NOMO-1 treated with dmso at 0.1 percent for 144 hours (cell line): Measurements from ENCODE around the gene FRMD4B.
"Not testable (repeated sequence)": the region's sequence is repeated elsewhere in the genome, so short reads cannot be mapped to it uniquely, and the experiment has no call there.

Experiments used
- DNase-seq: peaks from one replicate; lab custom pipeline; 2025; ENCODE audit not compliant: unreplicated experiment; lab: John Stamatoyannopoulos, UW

The FRMD4B gene

DNA sequence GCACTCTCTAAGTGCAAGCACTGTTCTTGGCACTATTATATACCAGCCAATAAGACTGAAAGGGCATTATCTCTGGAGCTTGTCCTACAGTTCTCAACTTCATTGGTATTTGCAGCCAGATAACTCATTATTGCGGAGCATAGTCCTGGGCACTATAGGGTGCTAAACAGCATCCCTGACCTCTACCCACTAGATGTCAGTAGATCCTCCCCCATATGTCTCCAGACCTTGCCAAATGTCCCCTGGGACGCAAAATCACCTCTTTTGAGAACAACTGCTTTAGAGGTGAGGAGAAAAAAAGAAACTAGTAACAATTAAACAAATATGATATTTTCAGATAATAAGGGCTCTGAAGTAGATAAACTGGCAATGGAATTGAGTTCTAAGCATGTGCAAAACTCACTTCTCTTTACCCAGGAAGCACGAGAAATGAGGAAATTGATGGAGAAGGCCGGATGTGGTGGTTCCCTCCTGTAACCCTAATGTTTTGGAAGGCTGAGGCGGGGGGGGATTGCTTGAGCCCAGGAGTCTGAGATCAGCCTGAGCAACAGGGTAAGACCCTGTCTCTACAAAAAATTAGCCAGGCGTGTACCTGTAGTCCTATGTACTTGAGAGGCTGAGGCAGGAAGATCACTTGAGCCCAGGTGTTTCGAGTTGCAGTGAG lies 61.4 kb downstream of the FRMD4B start:
- DNase-seq = no peak

DNA sequence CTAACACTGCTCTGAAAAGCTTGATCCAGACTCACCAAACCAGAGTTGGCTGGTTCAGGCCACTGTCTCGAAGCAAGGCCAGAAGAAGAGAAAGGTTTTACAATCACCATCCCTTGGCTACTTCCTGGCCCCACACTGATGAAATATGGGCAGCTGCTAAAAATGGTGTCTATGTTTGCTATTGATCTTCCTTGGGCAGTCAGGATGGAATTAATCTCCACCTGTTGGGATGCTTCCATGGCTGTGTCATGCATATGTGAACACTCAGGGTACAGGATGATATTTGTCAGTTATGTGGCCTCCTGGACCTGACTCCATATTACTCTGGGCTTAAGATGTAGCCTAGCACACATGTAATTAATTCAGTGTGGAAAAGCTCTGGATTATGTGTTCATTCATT lies 61.9 kb downstream of the FRMD4B start:
- DNase-seq = no peak

DNA sequence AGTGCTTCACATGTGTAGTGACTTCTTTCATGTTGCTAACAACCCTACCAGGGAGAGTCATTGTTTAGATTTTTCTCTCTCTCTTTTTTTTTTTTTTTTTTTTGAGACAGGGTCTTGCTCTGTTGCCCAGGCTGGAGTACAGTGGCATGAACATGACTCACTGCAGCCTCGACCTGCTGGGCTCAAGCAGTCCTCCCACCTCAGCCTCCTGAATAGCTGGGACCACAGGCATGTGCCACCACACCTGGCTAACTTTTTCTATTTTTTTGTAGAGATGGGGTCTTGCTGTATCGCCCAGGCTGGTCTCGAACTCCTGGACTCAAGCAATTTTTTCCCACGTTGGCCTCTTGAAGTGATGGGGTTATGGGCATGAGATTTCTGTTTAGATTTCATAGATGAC lies 63.4 kb downstream of the FRMD4B start:
- not testable (repeated sequence) for DNase-seq

DNA sequence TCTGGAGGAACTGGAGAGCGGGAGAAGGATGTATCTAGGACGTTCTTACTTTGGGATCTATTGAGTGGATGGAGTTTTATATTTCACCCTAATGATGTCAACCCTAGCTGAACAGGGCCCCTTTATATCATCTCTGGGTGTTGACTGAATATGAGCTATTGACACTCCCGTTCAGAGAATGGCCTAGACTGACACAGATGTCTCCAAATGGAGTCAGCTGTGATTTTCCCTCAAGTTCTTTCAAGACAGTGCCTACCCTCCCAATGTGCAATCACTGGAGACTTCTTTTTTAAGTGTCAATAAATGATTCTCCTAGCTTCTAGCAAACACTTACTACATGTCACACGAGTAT lies 63.8 kb downstream of the FRMD4B start:
- no peak for DNase-seq

DNA sequence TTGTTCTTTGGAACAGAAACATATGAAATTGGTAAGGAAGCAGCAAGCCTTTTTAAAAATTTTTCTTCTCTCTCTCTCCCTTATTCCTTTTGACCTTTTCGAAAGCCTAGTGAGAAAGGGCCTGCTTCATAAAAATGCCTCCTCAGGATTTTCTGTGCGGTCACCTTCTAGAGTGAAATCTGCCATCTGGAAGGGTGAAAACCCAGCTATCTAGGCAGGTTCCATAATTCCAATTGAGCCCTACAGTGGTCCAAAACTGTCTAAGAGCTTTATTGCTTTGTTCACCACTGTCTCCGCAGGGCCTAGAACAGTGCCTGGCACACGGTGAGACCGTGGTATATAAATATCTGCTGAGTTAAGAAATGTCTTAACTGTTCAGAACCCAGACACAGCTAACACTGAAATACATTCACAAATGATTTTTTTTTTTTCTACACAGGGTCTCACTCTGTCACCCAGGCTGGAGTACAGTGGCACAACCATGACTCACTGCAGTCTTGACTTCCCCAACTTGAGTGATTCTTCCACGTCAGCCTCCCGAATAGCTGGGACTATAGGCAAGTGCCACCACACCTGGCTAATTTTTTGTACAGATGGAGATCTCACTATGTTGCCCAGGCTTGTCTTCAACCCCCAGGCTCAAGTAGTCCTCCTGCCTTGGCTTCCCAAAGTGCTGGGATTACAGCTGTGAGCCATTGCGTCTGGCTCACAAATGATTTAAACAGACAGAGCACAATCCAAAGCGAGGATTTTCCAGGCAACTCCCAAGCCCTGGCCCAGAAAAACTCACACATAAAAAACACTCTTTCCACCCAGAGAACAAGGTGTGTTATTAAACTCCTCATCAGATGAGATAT lies 64.4 kb downstream of the FRMD4B start:
- no peak for DNase-seq

DNA sequence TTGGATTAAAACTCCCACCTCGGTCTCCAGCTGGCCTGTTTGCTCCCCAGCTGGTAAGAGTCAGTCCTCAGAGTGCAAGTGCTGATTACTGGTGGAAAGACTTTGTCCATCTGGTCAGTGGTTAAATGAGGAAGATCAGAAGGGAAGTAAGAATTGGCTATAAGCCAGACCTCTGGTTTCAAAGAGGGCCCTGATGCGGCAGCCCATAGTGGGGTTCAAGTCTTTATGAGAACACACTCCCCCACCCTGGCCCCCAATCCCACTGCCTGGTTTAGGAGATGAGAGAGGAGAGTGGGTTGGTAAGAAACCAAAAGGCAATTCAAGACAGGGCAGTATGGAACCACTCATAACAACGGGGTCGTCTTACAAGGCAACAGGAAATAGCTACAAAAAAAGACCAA lies 65.0 kb downstream of the FRMD4B start:
- peak; percentile 33 for DNase-seq

DNA sequence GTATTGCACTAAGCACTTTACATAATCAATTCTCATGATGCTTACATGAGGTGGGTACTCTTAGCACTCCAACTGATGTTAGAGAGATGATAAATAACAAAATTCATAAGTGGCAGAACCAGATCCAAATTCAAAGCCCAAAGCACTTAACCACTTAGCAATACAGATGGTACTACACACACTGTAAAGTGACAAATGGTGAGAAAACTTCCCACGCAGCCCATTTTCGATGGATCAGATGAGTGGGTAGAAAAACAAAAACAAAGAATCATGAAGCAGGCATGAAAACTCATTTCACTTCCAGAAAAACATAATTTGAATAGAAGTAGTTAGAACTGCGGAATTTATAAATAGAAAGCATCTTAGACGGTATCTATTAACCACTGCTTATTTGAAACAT lies 66.2 kb downstream of the FRMD4B start:
- DNase-seq = no peak

DNA sequence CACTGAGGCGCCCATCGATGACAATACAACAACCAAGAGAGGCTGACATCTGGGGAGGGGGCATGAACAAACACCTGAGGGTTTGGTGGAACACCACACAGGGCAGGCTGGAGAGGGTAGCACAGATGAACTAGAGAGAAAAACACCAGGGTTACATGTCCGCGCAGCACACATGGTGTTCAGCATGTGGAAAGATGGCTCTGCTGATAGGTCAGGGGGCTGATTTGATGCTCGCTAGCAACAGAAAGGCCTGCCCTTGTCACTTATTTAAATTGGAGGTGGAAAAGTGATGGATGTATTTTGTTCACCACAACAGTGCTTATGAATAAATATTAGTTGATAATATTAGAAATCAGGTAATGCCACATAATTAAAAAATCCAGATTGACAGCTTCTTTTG lies 67.5 kb downstream of the FRMD4B start:
- DNase-seq = no peak

DNA sequence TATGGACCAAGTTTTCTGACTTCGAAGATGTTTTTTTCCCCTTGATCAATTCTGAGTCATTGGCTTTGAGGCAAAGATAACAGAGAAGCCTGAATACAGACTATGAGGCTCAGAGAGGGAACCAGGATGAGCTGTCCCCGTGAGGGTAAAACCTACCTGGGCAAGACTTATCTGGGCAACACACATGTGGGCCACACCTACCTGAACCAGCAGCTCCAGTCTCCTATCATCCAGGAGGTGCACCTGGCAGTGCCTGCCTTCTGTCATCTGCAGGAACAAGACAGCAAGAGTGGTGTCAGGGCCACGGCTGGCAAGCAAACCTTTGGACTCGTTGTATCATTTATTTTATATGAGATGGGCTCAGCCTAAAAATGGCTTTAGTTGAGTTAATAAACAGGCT lies 72.6 kb downstream of the FRMD4B start:
- DNase-seq = no peak

DNA sequence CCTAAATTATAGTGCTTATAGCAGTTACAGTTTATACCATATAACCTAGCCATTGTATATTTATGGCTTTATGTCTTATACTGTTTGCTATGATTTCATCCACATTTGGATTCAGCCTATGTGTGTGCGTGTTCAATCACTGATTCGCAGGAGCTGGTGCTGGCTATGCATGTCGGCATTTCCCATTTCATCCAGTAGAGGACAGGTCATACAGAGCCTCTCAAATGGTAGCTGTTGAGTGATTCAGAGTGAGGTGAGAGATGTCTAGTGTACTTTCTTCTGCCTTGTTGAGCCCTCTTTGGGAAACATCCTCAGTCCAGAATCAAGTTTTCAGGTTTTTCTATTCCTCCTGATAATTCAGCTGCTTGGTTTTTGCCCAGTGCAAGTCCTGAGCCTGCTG lies 76.1 kb downstream of the FRMD4B start:
- no peak for DNase-seq

DNA sequence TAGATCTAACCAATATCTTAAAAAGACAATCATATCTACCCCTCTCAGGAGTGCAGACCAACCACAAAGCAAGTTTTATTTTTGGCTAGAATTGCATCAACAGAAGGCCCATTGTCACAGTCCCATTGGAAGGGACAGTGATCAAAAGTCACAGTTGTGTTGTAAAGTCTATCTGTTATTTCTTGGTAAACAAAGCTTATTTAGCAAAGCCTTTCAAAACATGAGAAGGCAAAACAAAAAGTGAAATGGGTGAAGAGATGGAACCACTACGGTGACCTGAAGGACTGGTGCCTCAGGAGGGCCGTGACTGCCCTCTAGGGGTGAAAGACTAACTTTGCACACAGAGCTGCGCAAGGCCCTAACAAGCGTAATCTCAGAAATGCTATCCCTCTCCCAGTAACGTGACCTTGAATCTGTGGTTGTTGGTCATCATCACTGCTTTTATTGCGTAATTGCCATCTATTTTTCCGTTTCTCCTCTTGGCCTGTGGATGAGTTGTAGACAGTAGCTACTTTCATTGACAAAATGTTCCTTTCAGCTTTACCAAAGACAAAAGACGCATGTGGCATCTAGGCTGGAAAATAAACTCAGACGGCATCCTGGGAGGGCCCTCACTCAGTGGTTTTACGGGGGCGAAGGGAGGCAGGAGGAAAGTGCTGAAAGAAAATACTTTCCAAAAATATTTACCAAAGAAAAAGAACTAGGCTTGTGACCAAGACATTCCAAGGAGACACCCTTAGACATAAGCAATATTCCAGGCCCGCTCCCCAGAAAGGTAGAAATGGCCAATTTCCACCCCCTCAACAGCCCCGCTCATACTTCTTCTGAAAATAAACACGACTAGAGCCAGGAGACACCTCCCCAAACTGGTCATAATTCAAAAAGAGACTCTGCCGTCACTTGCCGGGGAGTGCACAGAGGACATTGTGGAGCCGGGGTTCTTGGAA lies 79.4 kb downstream of the FRMD4B start:
- peak; percentile 76 for DNase-seq

DNA sequence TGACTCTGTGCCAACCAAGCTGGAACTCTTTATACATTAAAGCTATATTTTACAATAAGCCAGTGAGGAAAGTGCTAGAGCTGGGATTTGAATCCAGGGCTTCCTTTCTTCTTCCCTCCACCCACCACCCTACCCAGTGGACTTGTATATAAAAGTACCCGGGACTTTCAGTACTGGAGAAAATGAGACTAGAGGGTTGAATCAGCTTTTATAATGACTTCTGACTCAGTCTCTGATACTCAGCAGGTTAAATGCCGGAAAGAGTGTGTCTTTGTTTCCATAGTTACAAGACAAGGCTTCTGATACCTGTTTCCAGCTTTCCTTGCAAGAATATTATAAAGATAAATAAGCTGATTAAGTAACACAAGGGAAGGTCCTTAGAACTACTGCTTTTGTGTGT lies 80.9 kb downstream of the FRMD4B start:
- DNase-seq = no peak

DNA sequence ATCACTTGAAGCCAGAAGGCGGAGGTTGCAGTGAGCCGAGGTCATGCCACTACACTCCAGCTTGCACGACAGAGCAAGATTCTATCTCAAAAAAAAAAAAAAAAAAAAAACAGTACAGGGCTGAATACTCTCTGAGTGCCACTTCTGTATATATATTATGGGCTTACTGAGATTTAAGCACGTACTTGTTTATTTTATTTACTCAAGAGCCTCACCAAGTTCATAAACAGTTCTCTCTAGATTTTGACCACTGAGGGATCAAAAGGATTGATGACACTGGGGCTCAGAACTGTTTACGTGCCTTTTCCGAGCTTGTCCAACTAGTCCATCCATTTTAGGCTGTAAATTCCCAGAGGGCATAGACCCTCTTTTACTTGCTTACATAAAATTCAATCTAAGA lies 81.5 kb downstream of the FRMD4B start:
- DNase-seq = no peak

DNA sequence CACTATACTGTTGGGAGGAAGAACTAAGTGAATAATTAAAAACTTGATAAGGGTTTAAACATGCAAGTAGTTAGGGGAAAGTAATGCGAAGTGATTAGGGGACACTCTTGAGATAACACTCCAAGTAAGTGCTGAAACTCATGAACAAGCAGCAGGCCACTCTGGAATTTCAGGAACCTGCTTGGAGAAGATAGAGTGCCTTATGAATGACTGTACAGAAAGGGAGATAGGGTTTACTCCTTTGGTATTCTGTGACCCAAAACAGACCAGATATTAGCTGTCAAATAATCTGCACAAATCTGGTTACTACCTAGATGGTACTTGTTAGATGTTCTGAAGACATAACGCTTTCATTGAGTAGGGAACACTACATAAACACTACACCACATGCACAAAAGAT lies 85.6 kb downstream of the FRMD4B start:
- no peak for DNase-seq

DNA sequence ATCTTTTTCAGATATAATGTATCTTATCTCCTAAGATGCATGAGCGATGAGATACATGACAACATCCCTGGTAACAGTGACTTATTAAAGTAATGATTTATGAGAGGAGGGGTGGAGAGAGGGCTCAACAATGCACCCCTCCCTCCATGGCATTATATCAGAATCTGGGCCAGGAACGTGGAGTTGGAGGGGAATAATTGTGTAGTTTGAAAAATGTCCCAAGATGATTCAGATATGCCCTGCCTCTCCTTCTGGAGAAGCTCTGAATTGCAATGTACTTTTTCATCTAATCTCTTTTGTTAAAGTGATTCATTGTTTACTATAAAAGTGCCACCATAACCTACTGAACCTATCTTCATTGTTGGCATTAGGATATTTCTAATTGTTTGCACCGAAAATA lies 86.5 kb downstream of the FRMD4B start:
- no peak for DNase-seq

DNA sequence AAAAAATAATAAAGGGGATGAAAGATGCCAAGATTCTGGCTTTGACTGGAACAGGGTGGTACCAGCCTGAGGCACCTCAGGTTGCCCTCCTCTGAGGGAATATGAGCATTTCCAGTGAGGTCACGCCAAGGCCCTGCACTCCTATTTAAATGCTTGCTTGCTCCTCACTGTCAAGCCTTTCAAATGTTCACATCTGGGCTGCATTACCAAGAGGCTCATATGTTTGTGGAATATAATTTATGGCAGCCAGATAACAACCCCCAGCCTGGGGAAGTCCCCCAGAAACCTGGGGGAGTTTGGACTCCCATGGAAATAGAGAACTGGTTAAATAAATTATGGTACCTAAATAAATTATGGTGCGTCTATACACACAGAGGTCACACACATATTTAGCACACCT lies 88.4 kb downstream of the FRMD4B start:
- DNase-seq = no peak

DNA sequence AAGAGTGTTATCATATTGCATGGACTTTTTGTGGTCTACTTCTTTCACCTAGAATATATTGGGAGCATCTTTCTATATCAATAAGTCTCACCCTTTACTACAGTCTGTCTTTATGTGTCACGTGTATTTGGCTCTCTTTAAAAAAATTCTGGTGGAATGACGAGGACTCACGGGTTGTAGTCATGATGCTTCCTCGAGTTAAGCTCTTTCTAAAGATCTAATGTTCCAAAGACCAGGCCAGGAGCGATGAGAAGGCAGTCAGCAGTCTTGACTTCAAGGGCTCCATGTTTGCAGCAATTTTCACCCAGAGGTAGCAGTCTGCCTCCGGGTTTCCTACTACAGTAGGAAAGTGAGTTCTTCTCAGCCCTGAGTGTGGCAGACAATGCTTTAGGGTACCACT lies 88.9 kb downstream of the FRMD4B start:
- no peak for DNase-seq

DNA sequence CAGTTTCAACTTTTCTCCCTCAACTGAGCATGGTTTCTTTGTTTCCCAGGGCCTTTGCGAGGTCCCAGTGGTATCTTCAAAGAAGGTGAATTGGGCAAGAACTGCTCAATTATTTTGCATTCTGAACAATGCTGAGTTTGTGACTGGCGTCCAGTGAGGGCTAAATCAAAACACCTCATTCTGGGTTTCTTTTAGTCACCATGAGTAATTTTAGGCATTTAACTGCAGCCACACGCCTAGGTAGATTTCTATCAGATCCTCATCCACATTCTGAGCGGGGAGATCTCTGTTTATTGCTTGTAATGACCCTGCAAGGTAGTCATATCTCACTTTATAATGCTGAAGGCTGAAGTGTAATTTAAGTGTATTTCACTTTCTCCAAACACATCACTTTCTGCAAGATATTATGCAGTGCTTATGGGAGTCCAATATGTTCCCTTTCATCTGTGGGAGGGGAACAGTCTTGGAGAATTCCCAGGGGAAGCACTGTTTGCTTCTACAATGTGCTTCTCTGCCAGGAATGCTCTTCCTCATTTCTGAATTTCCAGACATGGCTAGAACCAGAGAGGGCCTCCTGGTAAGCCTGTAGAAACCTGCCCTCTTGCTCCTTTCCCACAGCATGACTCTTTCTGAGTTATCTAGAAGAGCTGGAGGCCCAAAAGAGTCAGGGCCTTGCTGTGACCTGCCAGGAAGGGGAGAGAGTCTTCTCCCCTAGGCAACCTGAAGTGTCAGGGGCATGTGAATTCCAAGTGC lies 91.7 kb downstream of the FRMD4B start:
- DNase-seq = no peak

DNA sequence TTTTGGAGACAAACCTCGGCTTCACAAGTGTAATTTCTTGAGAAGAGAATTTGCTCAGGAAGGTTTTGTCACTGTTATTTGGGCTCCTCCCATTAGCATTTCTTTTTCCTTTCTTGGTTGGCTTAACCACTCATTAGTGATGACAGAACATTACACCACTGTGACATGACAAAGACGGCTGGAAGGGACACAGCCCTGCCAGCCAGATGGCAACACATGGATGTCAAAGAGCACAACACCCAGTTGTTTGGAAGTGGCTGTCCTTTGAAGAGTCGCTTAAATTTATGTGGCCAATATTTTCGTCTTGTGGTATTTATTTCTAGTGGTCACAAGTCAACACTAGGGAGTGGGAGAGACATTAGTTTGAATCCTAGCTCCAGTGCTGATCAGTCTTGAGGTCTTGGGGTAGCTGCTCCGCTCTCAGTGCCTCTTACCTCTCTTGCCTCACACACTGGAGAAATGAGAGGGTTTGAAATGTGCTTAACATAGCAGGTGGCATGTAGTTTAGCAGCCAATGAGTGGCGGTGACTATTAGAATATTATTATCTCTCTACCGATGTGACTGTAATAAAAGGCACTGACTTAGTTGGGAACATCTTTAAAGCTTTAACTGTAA lies 92.8 kb downstream of the FRMD4B start:
- DNase-seq = no peak

DNA sequence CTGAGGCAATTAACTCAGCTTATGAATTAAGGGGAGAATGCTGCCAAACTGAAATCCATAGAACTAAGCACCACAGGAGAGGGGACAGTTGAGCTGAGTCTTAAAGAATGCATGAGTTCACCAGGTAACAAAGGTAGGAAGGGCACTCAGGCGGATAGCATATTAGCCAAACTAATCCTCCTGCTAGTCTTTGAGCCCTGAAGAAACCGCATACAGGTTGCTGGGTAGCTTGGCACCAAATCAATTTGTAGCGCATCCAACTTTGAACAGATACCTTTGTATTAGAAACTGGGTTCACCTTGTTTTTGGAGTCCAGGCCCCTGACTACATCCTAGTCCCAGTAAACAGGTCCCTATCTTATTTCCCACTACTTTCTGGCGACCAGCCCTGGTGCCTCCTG lies 93.7 kb downstream of the FRMD4B start:
- DNase-seq = no peak

DNA sequence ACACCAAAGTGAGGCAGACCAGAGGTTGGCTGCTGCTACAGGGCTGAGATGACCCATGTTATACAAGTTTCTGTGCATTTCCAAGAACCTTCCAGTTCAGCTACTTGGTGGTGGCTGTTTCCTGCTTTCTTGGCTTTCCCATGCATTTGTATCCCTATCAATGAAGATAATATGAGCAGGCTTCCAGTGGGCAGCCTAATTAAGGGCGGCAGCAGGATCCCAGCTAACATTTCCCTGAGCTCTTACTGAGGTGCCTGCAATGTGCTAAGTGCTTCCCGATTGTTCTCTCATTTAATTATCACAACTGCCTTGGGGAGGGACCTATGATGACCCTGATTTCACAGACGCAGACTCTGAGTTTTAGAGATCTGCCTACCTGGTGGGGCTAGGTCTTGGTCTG lies 95.5 kb downstream of the FRMD4B start:
- DNase-seq = no peak
